Stimulated activated CD4-positive, alpha-beta T cell treated with anti-CD3 and anti-CD28 coated beads, Interleukin-2, amount 100 ng/mL, for 24 hours (primary cell): ENCODE results near the gene SAMM50.
A peak's percentile ranks its signal among the peaks of the same experiment; 100 is the strongest.

Source experiments
- DNase-seq, 2 donors: peaks; one replicate each; pipeline ENCODE4 v3.0.0-alpha.2; 2020

The SAMM50 gene

DNA sequence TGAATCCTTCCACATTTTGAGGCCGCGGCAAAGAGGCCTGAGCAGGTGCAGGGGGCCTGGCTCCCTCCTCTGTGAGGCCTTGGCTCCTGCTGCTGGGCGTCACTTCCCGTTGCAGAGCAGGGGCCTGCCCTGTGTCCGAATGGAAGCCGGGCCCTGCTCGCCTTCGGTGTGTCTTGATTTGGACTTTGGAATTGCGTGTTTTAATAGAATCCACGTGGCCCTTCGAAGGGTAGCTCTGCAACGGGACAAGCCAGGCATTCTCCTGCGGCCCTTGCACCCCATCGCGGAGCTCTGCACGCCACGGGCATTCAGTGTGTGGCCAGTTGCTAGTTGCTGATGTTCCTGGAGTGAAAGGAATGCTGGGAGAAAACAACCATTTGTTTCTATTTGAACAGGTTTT, 25.8 kb downstream of the SAMM50 start:
- DNase-seq, result no peak

DNA sequence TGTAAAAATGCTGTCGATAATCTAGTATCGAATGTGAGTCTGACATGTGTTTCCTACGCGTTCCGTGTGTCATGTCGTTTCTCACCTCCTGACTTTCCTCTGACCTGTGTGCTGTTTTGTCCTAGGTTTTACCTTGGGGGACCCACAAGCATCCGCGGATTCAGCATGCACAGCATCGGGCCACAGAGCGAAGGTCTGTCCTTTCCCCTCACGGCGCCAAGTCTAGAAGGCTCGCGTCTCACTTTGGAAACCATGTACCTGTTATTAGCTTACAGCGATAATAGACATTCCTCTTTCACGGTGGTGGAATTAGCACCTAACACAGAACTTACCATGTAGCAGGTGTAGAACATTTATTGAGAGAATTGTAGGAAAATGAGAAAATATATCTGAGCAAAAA, 28.6 kb downstream of the SAMM50 start:
- DNase-seq, result no peak

DNA sequence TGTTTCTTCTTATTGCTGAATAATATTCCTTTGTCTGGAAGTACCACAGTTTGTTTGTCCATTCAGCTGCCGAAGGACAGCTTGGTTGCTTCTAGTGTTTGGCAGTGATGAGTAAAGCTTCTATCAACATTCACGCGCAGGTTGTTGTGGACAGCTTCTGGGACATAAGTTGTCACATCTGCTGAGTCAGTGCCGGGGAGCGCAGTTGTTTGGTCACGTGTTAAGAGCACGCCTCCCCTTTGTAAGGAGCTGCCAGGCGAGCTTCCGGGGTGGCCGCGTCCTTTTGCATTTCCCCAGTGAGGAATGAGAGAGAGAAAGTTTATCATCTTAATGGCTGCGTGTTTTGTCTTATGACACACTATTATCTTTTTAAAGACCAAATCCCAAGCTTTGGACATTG, 30.3 kb downstream of the SAMM50 start:
- no peak for DNase-seq

DNA sequence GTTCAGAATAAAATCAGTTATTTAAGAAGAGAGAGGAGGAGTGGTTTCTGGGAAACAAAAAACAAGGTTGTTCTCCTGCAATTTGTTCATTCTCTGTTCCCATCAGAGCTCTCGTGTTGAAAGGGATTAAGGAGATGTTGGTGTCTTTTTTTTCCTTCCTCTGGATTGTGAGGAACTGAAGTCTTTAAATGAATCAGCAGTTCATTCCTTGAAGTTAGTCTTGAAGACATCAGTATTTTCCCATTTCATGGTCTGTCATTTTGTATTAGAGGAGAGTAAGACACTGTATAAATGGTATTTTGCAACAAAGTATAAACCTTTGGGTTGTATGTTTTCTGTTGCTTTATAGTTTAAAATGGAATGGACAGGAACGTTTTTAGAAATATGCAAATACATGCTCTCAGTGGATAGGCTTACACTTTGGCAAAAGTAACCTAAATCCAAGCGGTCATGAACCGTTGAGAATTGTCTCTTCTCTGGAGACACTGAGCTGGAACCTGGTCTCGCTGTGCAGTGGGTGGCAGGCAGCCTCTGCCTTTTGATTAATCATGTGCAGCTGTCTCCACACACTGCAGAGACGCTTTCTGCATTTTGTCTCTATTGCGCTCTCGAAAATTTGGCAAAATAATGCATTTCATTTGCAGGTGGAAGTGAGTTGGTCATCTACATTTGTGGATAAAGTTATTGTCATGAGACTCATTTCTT, 33.0 kb downstream of the SAMM50 start:
- DNase-seq, result no peak

DNA sequence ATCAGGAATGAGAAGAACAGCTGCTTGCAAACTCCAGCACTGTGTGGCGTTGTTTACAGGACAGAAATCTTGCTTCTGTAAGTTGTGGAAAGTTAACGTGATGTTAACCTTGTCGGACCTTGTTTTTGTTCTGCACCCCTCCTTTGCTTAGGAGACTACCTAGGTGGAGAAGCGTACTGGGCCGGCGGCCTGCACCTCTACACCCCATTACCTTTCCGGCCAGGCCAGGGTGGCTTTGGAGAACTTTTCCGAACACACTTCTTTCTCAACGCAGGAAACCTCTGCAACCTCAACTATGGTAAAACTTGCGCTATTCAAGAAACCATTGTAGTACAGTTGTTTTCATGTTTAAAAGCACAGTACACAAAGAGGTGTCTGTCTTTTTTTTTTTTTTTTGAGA, 33.7 kb downstream of the SAMM50 start:
- DNase-seq, result no peak

DNA sequence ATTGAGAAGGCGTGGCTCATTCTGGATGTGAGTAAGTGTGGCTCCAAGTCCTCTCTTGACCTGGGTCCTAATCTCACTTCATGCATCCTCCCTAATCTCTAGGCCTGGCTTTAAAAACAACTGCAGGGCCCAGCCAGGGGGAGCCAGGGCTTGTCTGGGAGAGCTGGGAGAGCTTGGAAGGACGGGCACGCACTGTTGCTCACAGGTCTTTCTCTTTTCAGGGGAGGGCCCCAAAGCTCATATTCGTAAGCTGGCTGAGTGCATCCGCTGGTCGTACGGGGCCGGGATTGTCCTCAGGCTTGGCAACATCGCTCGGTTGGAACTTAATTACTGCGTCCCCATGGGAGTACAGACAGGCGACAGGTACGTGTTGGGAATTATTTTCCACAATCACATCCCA, 34.8 kb downstream of the SAMM50 start:
- DNase-seq, result no peak

DNA sequence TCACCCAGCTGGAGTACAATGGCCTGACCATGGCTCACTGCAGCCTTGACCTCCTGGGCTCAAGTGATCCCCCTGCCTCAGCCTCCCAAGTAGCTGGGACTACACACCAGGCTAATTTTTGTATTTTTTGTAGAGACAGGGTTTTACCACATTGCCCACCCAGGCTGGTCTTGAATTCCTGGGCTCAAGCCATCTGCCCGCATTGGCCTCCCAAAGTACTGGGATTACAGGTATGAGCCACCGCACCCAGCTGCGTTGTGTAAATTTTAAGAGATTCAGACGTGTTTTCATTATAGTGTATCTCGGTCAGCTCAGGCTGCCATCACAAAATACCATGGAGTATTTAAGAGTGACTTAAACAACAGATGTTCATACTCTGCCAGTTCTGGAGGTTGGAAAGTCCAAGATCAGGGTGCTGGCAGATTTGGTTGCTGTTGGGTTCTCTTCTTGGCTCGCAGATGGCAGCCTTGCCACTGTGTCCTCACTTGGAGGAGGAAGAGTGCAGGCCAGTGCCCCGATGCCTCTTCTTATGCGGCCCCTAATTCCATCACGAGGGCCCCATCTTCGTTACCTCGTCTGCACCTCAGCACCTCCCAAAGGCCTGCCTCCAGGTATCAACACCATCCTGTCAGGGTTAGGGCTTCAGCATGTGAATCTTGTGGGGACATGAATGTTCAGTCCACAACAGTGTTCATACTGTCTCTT, 36.2 kb downstream of the SAMM50 start:
- DNase-seq, result no peak

DNA sequence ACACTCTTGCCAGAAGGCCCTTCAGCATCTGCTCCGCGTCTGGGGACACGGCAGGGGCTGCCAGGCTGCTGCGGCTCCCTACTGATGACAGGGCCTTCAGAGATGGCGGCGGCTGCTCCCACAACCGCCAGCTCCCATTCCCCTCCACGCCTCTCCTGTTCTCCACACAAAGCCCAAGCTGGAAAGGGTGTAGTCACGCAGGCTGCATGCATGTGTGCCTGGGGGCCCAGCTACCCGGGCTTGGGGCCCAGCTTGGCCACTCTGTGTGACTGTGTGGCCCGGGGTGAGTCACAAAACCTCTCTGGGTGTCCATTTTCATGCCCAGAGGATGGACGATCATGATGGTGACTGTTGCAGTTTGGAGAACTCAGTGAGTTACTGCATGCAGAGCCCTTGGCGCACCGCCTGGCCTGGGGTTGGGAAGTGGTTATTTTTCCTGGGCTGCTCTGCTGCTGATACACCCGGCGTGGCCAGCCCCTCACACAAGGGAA, 37.1 kb downstream of the SAMM50 start:
- no peak for DNase-seq

DNA sequence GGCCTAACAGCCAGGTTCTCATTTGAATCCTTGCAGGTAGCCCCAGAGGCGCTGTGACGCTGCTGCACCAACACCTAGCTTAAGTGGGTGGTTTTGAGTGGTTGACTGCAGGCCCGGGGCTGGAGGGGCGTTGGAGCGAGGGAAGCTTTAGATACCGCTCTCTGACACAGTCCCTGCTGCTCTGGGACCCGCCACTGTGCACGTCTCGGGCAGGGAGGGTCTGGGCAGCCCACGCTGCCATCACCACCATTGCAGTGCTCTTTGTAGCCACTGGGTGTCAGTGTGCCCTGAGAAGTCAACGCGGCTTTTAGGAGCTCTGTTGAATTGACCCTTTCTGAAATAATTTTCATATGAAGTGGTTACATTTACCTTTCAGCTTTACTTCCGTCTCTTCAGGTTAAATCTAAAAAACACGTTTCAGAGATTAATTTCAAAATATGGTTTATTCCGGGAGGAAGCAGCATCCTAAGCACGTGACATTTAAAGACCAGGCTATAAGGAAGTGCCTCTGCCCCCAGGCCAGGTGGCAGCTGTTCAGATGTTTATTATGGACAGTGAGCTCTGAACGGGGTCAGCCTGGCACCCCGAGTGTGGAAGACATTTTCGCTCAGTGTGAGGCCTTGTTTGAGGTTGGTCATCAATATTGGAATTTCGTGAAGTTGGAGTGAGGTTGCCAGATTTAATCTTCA, 38.0 kb downstream of the SAMM50 start:
- DNase-seq, result peak; percentile 64 to 69

DNA sequence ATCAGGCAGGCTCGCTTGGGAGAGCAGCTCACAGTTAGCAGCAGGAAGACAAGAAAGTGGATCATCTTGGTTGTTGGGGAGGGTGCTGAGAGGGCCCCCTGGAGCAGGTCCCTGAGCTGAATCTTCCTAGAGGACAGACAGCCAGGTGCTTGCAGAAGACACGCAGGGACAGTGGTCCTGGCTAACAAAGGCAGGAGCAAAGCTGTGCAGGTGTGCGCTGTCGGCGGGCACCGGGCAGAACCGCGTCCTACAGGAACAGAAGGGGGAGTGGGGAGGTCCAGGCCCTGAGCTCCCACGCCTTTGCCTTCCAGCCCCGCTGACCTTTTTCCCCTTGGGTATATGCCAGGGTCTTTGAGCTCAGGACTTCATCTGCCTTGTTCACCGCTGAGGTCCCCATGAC, 38.8 kb downstream of the SAMM50 start:
- no peak for DNase-seq

DNA sequence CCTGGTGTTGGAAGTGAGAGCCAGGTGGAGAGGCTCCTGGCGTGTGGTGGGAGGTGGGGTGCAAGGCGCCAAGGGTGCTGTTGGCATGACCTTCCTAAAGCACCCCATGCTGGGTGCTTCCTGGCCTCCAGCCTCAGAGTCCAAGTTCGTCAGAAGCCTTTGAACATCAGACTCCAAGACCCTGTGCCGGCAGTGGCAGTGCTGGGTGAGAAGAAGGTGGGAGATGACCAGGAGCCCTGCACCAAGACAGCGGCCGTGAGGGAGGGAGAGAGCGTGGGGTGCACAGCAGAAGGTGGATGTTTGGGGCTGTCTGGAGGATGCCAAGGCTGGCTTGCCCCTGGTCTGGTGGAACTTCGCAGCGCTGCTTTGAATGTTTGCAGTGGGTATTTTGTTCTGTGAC, 39.2 kb downstream of the SAMM50 start:
- DNase-seq, result no peak

DNA sequence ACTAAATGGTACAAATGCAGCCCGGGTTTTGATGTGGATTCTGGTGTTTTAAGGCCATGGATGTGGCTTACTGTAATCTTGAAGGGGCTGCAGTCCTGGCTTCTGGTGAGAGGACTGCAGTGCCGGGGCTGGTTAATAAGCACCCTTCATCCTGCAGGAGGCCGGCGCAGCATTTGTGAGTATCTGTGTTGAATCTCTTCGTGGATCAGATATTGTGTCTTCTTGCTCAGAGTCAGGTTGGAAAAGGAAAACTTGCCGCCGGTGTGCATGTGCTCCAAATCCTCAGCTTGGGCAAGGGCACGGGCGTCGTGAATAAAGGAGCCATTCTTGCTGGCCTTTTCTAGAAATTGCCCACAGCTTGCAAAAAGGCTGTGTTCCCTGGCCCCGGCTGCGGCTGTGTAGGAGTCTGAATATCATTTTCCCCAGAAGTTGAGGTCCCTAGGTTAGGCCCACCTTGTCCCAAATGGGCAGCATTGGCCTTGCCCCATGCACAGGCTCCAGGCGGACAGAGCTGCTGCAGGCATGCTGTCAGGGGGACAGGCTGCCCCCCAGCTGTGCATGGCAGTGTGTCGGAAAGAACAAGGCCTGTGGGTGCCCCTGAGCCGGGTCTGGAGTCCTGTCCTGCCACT, 39.9 kb downstream of the SAMM50 start:
- no peak for DNase-seq

DNA sequence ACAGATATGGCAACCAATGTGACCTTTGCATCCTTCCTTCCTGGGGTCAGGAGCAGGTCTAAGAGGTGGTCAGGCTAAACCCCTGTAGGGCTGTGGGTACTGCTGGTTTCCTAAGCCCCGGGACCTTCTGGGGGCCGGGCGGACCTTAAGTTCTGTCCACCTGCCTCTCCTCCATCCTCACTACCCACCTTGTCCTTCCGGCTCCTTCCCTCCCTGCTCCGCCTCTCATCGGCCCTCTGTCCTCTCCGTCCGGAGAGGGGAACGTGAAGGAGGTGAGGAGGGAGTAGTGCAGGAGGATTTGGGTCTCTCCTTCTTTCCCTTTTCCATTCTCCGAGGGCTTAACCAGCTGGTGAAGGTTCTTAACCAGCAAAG, 40.5 kb downstream of the SAMM50 start:
- DNase-seq, result no peak

DNA sequence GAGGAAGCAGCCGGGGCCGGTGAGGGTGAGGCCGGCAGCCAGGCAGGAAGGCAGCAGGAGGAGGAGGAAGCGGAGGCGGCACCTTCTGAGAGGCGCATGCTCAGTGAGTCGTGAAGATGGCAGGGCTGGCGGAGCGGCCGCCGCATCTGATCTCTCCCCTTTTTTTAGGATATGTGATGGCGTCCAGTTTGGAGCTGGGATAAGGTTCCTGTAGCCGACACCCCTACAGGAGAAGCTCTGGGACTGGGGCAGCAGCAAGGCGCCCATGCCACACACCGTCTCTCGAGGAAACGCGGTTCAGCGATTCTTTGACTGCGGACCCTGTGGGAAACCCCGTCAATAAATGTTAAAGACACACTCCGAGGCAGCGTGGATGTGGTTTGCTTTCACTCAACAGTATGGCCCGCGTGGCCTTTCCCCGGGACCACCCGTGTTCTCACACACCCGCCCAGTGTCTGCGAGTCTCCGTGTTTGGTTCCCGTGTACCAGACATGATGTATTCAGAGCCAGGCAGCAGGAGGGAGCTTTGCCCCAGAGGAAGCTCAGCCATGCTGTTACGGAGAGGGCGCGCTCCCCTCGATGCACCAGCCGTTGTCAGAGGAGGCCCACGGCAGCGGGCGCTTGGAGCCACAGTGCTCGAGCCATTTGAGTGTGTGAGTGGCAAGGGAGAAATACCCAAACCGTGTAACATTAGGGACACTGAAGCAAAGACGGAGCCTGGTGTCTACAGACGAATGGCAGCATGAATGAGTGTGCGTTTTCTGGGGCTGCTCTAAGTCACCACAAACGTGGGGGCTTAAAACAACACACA, 41.1 kb downstream of the SAMM50 start:
- DNase-seq, result peak; percentile 71 to 74

DNA sequence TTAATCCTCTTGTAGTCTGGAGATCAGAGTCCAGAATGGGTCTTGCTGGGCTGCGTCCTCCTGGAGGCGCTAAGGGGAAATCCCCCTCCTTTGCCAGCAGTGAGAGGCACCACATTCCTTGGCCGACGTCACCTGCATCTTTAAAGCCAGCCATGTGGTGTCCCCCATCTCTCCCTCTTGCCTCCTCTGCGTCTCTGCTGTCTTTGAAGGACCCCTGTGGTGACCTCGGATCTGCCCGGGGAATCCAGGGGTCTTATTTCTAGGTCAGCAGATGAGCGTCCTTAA, 41.7 kb downstream of the SAMM50 start:
- DNase-seq, result no peak

DNA sequence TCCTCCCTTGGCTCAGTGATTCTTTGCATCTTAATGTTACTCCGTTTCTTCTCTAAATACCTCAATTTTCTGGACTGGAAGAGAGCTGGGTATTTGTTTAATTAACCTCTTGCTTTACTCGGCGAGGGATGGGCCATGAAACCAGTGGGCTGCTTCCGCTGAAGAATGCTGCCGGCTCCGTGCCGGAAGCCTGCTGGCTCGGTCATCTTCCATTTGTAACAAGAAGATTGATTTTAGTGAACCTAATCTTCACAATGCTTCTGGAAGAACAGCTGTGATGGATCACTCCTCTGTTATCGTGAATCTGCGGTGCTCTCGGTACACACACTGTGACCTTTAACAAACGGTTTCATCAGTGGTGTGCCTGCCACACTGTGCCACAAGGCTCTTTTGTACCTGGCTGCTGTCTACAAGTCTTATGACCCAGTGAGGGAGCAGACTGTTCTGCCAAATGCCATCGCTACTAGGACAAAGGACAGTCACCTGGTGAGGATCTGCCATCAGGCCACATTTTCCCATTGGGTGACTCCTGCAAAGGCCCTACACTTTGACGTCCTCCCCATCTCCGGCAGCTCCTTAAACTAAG, 43.5 kb downstream of the SAMM50 start:
- no peak for DNase-seq

DNA sequence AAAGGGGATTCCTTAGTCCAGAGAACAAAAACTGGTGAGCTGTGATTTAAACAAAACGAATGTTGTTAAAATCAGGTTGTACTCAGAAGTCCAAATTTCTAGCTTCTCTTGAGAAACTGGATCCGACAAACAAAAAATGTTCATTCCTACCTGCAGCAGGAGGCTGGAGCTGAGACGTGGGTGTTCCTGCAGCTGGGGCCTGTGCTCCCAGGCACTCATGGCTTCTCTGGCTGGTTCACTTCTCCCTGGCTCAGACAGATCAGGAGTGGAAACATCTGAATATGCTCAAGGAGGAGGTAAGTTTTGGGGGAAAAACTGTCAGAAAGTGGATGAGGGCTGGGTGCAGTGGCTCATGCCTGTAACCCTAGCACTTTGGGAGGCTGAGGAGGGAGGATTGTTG, 44.1 kb downstream of the SAMM50 start:
- no peak for DNase-seq

DNA sequence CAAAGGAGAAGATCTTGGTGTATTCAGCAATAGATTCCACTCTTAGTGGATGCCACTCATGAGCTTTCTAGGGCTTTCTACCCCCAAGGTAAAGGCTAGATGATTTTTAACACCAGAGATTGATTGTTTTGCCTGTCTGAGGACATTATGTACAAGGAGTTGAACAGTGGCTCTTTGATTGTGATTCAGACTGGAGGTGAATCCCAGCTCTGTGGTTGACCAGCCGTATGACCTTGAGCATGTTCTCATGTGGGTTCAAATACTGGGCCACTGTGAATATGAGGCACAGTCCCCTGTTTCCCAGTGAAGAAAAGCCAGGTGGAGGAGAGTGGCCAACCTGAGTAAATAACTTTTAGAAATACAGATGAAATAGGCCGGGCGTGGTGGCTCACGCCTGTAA, 44.9 kb downstream of the SAMM50 start:
- DNase-seq, result no peak

DNA sequence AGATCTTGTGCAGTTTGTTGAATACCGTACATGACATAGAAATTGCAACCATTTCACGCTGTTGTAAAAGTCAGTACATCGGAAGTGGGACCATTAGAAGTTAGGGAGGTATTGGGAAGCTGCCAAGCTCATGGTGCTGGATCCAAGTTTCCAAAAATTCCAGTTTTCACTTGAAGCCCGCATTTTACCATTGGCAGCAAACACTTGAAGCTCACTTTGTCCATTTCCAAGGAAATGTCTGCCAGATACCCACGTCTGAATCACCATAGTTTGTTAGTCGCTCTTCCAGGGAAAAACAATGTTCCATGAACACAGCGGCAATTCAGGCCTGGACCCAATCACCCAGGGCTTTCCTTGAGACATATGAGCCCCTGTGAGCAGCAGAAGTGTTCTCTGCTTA, 46.3 kb downstream of the SAMM50 start:
- no peak for DNase-seq

DNA sequence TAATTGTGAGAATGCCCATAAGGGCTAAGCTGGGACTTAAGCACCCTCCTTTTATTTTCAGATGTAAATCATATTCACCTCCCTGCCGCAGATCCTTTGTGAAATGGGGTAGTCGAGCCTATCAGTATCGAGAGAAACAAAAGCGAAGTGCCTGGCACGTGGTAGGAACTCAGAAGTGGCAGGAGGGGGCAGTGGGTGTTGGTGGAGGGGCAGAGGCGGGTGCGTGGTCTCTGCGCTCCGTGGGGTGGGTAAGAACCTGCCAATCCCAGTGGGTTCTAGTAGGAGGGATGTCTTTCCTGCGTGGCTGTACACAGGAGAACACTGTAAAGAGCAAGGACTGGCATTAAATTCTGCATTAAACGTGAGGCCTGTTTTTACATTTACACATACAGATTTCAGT, 47.1 kb downstream of the SAMM50 start:
- no peak for DNase-seq

DNA sequence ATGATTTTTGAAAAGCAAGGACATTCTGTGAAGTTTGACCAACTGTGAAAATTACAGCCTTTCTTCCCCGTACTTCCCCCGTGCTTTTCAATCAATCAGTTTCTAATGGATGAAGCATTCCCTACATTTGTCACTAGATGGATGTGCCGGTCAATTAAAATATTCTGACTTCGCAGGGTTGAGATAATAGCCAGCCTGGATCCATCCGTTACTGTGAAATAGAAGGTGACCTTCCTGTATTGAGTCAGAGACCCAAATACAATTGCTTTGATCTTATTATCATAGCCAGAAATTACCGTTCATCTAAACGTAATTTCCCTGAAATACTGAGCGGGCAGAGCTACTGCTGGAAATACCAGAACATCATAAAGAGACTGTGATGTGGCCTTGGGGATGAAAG, 47.8 kb downstream of the SAMM50 start:
- DNase-seq, result no peak

DNA sequence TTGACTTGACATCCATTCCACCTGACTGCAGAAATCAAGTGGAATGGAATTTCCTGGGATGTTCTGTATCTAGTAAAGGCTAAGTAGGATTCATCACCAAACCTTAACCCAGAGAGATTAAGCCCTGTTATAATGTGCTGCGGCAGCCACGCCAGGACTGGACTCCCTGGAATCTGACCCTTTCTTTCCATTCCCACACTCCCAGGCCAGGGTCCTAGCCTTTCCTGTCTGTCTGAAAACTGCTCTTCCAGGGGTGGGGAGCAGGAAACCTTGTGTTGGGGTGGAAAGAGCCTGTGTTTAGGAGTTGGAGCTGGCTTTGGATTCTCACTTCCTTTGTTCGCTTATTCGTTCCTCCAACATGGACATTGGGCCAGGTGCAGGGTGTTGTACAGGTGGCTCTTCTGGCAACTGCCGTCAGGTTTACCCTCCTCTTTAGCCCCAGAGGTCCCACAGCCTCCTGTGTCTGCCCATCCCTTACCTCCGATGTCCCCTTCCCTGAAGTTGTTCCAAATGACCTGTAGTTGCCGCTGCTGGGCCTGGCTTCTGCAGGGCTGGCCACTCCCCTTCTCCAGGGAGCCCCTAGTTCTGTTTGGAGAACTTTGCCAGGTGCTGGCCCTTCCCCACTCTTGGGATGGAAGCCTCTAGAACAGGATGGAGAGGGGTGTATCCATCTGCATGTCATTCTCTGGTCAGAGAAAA, 48.3 kb downstream of the SAMM50 start:
- no peak for DNase-seq
